NCI-H460 (cell line): ENCODE results near the gene PGPEP1. TPM values are rescaled to one million over a fixed set of nuclear protein-coding genes. Genes with fewer than 3 reads are reported as not detected.
A peak's percentile ranks its signal among the peaks of the same experiment; 100 is the strongest.

ENCODE experiments used
- DNase-seq: peaks from one replicate; pipeline ENCODE4 v3.0.0-alpha.2; 2016; ENCODE audit warnings: low read depth; ENCODE audit errors: extremely low read depth
- polyA plus RNA-seq: library from polyadenylated mRNA; depleted of rRNA; stranded (reverse); fragments of >200 nt; gene quantifications from 2 replicates; pipeline ENCODE4 v1.2.3, GENCODE V29; 2014; cell fraction: nucleus; rRNA removed
- total RNA-seq: library from RNA; depleted of rRNA; stranded (reverse); fragments of >200 nt; shearing (Covaris generic); gene quantifications from 2 replicates; pipeline ENCODE4 v1.2.3, GENCODE V29; 2014; rRNA removed

The PGPEP1 gene
- total RNA-seq: 3.5 and 4.0 TPM in 2 replicates
- polyA plus RNA-seq: 1.1 and 1.8 TPM in 2 replicates

GRCh38 chr19:18340190-18340989 is at the start of gene PGPEP1:
TSS of gene PGPEP1 (plus strand) at chr19:18340598. CDS start at chr19:18340682, 84 bp downstream.
- DNase-seq: no peak

- DNase-seq: no peak
These were observed 49.3 kb upstream of the PGPEP1 start for GRCh38 chr19:18291019-18291524.

- DNase-seq: peak; percentile 69
These were observed 48.6 kb upstream of the PGPEP1 start for GRCh38 chr19:18291590-18292461.

- DNase-seq: no peak
These were observed 48.0 kb upstream of the PGPEP1 start for GRCh38 chr19:18292462-18292809.

- DNase-seq: peak; percentile 64
These were observed 47.4 kb upstream of the PGPEP1 start for GRCh38 chr19:18292810-18293641.

- no peak for DNase-seq
These were observed 46.5 kb upstream of the PGPEP1 start for GRCh38 chr19:18293642-18294466.

- DNase-seq: no peak
These were observed 45.9 kb upstream of the PGPEP1 start for GRCh38 chr19:18294467-18294864.

- DNase-seq: no peak
These were observed 45.4 kb upstream of the PGPEP1 start for GRCh38 chr19:18295034-18295451.

- no peak for DNase-seq
These were observed 43.1 kb upstream of the PGPEP1 start for GRCh38 chr19:18297308-18297707.

- no peak for DNase-seq
These were observed 41.8 kb upstream of the PGPEP1 start for GRCh38 chr19:18298601-18299000.

GRCh38 chr19:18299654-18300053 is 40.7 kb upstream of the PGPEP1 start:
- no peak for DNase-seq

GRCh38 chr19:18300930-18301717 is 39.3 kb upstream of the PGPEP1 start:
- DNase-seq: no peak

GRCh38 chr19:18301718-18302111 is 38.7 kb upstream of the PGPEP1 start:
- no peak for DNase-seq

GRCh38 chr19:18304208-18304457 is 36.3 kb upstream of the PGPEP1 start:
- DNase-seq: no peak

GRCh38 chr19:18304458-18305310 is 35.7 kb upstream of the PGPEP1 start:
- no peak for DNase-seq

- no peak for DNase-seq
These were observed 34.0 kb upstream of the PGPEP1 start for GRCh38 chr19:18306209-18306887.

GRCh38 chr19:18306888-18307260 is 33.5 kb upstream of the PGPEP1 start:
- DNase-seq: no peak

GRCh38 chr19:18307271-18307681 is 33.1 kb upstream of the PGPEP1 start:
- no peak for DNase-seq
